Stimulated activated CD4-positive, alpha-beta T cell treated with anti-CD3 and anti-CD28 coated beads, TNF-alpha, amount 100 ng/mL, for 1 hour (primary cell): ENCODE data around the gene KRTAP5-10.
"Not testable (repeated sequence)": the region's sequence is repeated elsewhere in the genome, so short reads cannot be mapped to it uniquely, and the experiment has no call there.

ENCODE experiments used
- DNase-seq, 3 donors: peaks; one replicate each; pipeline ENCODE4 v3.0.0-alpha.2; 2020; ENCODE audit warnings: low read depth in 3 of 3, low spot score in 1 of 3

Gene KRTAP5-10

GRCh38 chr11:71607520-71608216 lies 42.3 kb downstream of the KRTAP5-10 start:
- DNase-seq: not testable (repeated sequence)

- DNase-seq: not testable (repeated sequence)
Observed at GRCh38 chr11:71608272-71608671, 42.9 kb downstream of the KRTAP5-10 start.

- DNase-seq: not testable (repeated sequence)
Observed at GRCh38 chr11:71611218-71611910, 46.0 kb downstream of the KRTAP5-10 start.

DNA sequence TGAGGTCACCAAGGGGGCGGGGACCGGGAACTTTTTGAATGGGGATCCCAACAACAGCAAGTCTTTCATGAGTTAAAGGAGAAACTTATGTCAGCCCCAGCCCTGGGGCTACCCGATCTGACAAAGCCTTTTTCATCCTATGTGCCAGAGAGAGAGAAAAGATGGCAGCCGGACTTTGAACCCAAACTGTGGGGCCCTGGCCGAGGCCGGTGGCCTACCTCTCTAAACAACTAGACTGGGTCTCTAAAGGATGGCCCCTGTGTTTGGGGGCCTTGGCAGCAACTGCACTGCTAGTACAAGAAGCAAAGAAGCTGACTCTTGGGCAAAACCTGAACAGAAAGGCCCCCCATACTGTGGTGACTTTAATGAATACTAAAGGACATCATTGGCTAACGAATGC lies 48.6 kb downstream of the KRTAP5-10 start:
- DNase-seq: not testable (repeated sequence)

DNA sequence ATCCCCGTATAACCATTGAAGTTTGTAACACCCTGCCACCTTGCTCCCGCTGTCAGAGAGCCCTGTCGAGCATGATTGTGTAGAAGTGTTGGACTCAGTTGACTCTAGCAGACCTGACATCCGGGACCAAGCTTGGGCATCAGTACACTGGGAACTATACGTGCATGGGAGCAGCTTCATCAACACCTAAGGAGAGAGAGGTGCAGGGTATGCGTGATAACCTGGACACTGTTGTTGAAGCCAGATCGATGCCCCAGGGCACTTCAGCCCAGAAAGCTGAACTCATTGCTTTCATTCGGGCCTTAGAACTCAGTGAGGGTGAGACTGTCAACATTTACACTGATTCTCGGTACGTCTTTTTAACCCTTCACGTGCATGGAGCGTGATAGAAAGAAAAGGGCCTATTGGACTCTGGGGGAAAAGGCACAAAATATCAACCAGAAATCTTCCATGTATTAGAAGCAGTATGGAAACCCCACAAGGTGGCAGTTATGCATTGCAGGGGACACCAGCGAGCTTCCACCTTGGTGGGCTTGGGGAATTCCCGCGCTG lies 49.1 kb downstream of the KRTAP5-10 start:
- DNase-seq: not testable (repeated sequence)

DNA sequence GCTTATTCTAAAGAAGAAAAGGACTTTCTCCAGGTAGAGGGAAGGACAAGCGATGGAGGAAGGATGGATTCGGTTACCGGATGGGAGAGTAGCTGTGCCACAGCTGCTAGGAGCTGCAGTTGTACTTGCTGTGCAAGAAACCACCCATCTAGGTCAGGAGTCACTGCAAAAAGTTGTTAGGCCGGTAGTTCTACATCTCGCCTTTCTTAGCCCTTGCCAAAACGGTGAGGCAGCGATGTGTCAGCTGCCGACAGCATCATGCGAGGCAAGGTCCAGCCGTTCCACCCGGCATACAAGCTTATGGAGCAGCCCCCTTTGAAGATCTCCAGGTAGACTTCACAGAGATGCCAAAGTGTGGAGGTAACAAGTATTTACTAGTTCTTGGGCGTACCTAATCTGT lies 49.6 kb downstream of the KRTAP5-10 start:
- not testable (repeated sequence) for DNase-seq
